ENCODE data around the gene CCDC18.

The CCDC18 gene

DNA sequence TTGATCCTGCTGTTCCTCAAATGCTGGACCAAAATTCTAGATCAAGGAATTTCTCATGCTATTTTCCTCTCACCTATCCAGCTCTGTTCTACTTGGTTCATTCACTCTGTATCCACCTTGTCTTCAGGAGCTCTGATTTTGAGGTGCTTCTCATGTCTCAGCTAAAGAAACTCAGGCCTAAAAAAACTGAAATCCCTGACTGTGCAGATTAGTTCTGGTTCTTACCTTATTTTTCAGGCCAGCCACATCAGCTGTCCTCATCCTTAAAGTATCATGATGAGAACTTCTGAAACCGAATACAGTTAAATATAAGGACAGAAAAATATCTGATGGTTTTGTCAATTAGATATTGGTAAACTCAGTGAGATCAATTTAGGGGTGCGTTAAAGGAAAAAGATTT is 137.4 kb downstream of the CCDC18 start:
- TF ChIP-seq, protein P1, sequence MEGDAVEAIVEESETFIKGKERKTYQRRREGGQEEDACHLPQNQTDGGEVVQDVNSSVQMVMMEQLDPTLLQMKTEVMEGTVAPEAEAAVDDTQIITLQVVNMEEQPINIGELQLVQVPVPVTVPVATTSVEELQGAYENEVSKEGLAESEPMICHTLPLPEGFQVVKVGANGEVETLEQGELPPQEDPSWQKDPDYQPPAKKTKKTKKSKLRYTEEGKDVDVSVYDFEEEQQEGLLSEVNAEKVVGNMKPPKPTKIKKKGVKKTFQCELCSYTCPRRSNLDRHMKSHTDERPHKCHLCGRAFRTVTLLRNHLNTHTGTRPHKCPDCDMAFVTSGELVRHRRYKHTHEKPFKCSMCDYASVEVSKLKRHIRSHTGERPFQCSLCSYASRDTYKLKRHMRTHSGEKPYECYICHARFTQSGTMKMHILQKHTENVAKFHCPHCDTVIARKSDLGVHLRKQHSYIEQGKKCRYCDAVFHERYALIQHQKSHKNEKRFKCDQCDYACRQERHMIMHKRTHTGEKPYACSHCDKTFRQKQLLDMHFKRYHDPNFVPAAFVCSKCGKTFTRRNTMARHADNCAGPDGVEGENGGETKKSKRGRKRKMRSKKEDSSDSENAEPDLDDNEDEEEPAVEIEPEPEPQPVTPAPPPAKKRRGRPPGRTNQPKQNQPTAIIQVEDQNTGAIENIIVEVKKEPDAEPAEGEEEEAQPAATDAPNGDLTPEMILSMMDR (IDR thresholded peaks at IDR 0.05; ENCODE audit: low read depth, low read length, missing control alignments), result no peak
- DNase-seq (ENCODE audit: extremely low read depth, low read depth), result no peak
- H3K4me3 ChIP-seq (replicated peaks; ENCODE audit: low read depth, low read length), result no peak overlapping the region

- H3K4me3 ChIP-seq (replicated peaks; ENCODE audit: low read depth, low read length), result no peak overlapping the region
- DNase-seq (ENCODE audit: extremely low read depth, low read depth), result no peak
- TF ChIP-seq, protein P1 (IDR thresholded peaks at IDR 0.05; ENCODE audit: low read depth, low read length, missing control alignments), result no peak
Measured at GRCh38 chr1:93321720-93322119, 141.2 kb downstream of the CCDC18 start.

GRCh38 chr1:93322349-93322748 is 141.8 kb downstream of the CCDC18 start:
- no peak overlapping the region for H3K4me3 ChIP-seq (replicated peaks; ENCODE audit: low read depth, low read length)
- TF ChIP-seq, protein P1 (IDR thresholded peaks at IDR 0.05; ENCODE audit: low read depth, low read length, missing control alignments), result no peak
- DNase-seq (ENCODE audit: extremely low read depth, low read depth), result no peak

- no peak overlapping the region for H3K4me3 ChIP-seq (replicated peaks; ENCODE audit: low read depth, low read length)
- TF ChIP-seq, protein P1 (IDR thresholded peaks at IDR 0.05; ENCODE audit: low read depth, low read length, missing control alignments), result no peak
- DNase-seq (ENCODE audit: extremely low read depth, low read depth), result no peak
Measured at GRCh38 chr1:93323185-93323820, 142.8 kb downstream of the CCDC18 start.

DNA sequence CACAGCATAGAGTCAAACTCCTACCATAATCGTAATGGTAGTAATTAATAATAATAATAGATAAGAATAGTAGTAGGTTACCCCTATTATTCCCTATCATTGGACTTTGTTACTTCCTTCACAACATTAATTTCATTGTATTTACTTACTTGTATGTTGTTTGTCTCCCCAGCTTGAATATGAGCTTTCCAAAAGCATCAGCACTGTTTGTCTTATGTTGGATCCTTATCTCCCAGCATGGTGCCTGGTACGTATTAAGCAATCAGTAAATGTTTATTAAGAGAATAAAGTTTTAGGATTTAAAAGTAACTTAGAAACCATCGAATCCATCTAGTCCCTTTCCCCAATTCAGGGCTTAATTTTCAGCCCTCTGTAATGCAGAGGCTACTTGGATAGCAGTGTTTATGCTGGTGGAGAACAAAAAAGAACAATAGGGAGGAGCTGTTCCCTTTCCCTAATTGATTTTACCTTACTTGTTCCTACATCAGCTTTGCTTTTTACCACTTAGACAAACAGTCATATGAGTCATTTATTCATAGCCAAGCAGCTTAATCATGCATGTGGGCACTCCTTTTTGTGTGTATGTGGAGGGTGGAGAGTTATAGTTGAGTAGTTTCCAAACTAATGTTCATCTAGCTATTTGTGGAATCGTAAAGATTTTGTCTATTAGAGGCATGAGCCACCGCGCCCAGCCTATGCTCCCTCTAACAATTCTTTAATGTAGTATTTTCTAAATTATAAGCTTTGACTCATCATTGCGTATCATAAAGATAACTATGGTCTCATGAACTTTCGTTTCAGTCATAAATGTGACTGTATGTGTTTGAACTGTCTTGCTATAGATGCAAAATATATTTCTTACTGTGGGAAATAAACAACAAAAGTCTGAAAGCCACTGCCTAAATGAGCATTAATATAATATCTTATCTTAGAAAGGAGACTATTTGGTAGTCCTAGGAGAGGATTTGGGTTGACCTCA is 144.3 kb downstream of the CCDC18 start:
- TF ChIP-seq, protein P1 (IDR thresholded peaks at IDR 0.05; ENCODE audit: low read depth, low read length, missing control alignments), result no peak
- no peak overlapping the region for H3K4me3 ChIP-seq (replicated peaks; ENCODE audit: low read depth, low read length)
- no peak for DNase-seq (ENCODE audit: extremely low read depth, low read depth)
